SK-N-SH (cell line): Measurements from ENCODE around the gene TNRC6B. TPM values are rescaled to one million over a fixed set of nuclear protein-coding genes. Genes with fewer than 3 reads are reported as not detected.

Experiments
- CTCF ChIA-PET: fragments of 300-600, 350-600 bp; formaldehyde crosslinking; extraction: SDS; loops from one replicate; lab custom pipeline; 2021; lab: Yijun Ruan, JAX
- POLR2A ChIA-PET: fragments of 350-600 bp; sonication (Branson Sonifier 250); formaldehyde crosslinking; extraction: SDS; loops from one replicate; lab custom pipeline; 2020; ENCODE audit warnings: antibody characterized with exemption, inconsistent platforms; lab: Yijun Ruan, JAX
- DNase-seq: peaks from one replicate; pipeline ENCODE4 v3.0.0; 2012
- H2AFZ ChIP-seq: fragments of 200-600 bp; sonication (generic); 2 replicates; pipeline ENCODE4 v1.8.1; 2016; ENCODE audit warnings: antibody characterized with exemption, mild to moderate bottlenecking, low read depth
- H3F3A ChIP-seq: fragments of 200-600 bp; sonication (generic); replicated peaks from 2 replicates; pipeline ENCODE3; 2016; ENCODE audit warnings: antibody characterized with exemption, mild to moderate bottlenecking; ENCODE audit not compliant: insufficient read depth
- H3K27ac ChIP-seq, 2 experiments: fragments of 200-500 bp in 1 of 2; fragments of 200-600 bp in 1 of 2; sonication (Bioruptor generic) in 1 of 2; sonication (generic), shearing (Covaris generic) in 1 of 2; 2 replicates each; pipeline versions ENCODE4 v1.5.1 to v1.6.1; 2014 to 2016; ENCODE audit warnings: low read depth in 2 of 2, inconsistent platforms in 1 of 2, low read length in 1 of 2, mild to moderate bottlenecking in 1 of 2, mixed read lengths in 1 of 2
- H3K27me3 ChIP-seq: fragments of 200-600 bp; sonication (generic), shearing (Covaris generic); 2 replicates; pipeline ENCODE4 v1.6.1; 2016; ENCODE audit warnings: mixed run types; ENCODE audit not compliant: insufficient read depth
- H3K36me3 ChIP-seq, 2 experiments: fragments of 200-500 bp in 1 of 2; fragments of 200-600 bp in 1 of 2; sonication (Bioruptor generic) in 1 of 2; sonication (generic) in 1 of 2; replicated peaks in 1 of 2; 2 replicates each; pipeline versions ENCODE3 to v1.5.1; 2014 to 2016; ENCODE audit warnings: low read length in 1 of 2, mild to moderate bottlenecking in 1 of 2; ENCODE audit not compliant: insufficient read depth in 2 of 2, control insufficient read depth in 1 of 2
- H3K4me1 ChIP-seq, 2 experiments: fragments of 200-500 bp in 1 of 2; fragments of 200-600 bp in 1 of 2; sonication (Bioruptor generic) in 1 of 2; sonication (generic), shearing (Covaris generic) in 1 of 2; 2 replicates each; pipeline versions ENCODE4 v1.5.1 to v1.6.1; 2014 to 2016; ENCODE audit warnings: low read depth in 1 of 2, low read length in 1 of 2, mixed run types in 1 of 2; ENCODE audit not compliant: insufficient read depth in 2 of 2, control insufficient read depth in 1 of 2
- H3K4me2 ChIP-seq: fragments of 200-600 bp; sonication (generic), shearing (Covaris generic); 2 replicates; pipeline ENCODE4 v1.6.1; 2017; ENCODE audit warnings: mixed run types
- H3K4me3 ChIP-seq, 2 experiments: fragments of 200-500 bp in 1 of 2; fragments of 200-600 bp in 1 of 2; sonication (Bioruptor generic) in 1 of 2; sonication (generic), shearing (Covaris generic) in 1 of 2; 2 replicates each; pipeline versions ENCODE4 v1.5.1 to v1.8.1; 2014 to 2016; ENCODE audit warnings: low read depth in 2 of 2, inconsistent platforms in 1 of 2, low read length in 1 of 2, mild to moderate bottlenecking in 1 of 2, mixed read lengths in 1 of 2, moderate library complexity in 1 of 2
- H3K79me2 ChIP-seq: fragments of 200-600 bp; sonication (generic); 2 replicates; pipeline ENCODE4 v1.8.1; 2017; ENCODE audit warnings: mild to moderate bottlenecking; ENCODE audit not compliant: insufficient read depth
- H3K9ac ChIP-seq: fragments of 200-600 bp; sonication (generic); 2 replicates; pipeline ENCODE4 v1.6.1; 2017; ENCODE audit warnings: mixed run types
- H3K9me2 ChIP-seq: fragments of 200-600 bp; sonication (generic); 2 replicates; pipeline ENCODE4 v1.6.1; 2017; ENCODE audit warnings: mixed run types
- H3K9me3 ChIP-seq: fragments of 200-600 bp; sonication (generic); 2 replicates; pipeline ENCODE4 v1.6.1; 2017; ENCODE audit warnings: mixed run types, mild to moderate bottlenecking, moderate library complexity
- H4K20me1 ChIP-seq: fragments of 200-600 bp; sonication (generic); 2 replicates; pipeline ENCODE4 v1.6.1; 2017; ENCODE audit warnings: mild to moderate bottlenecking, mixed run types; ENCODE audit not compliant: insufficient read depth
- EP300 ChIP-seq, 2 experiments: IDR thresholded peaks; 2 replicates each; pipeline versions ENCODE4 v1.4.0 to v1.6.1; 2012; ENCODE audit warnings: borderline replicate concordance in 1 of 2, low read depth in 1 of 2, low read length in 1 of 2
- EZH2phosphoT487 ChIP-seq: fragments of 200-600 bp; sonication (generic); IDR thresholded peaks from 2 replicates; pipeline ENCODE4 v1.6.1; 2017; ENCODE audit warnings: low read depth, mixed run types, mild to moderate bottlenecking, antibody characterized with exemption, moderate library complexity, borderline replicate concordance
- FOXM1 ChIP-seq: IDR thresholded peaks from 2 replicates; pipeline ENCODE4 v1.4.0; 2012; ENCODE audit warnings: low read depth, mild to moderate bottlenecking
- GABPA ChIP-seq: IDR thresholded peaks from 2 replicates; pipeline ENCODE4 v1.4.0; 2012; ENCODE audit warnings: low read depth, mild to moderate bottlenecking
- JUND ChIP-seq: IDR thresholded peaks from 2 replicates; pipeline ENCODE4 v1.4.0; 2012
- MXI1 ChIP-seq: IDR thresholded peaks from 2 replicates; pipeline ENCODE4 v1.6.1; 2012; ENCODE audit warnings: mild to moderate bottlenecking, low read depth, low read length, improper control_type of control experiment
- NFIC ChIP-seq: IDR thresholded peaks from 2 replicates; pipeline ENCODE4 v1.4.0; 2012; ENCODE audit warnings: borderline replicate concordance
- NRF1 ChIP-seq: IDR thresholded peaks from 2 replicates; pipeline ENCODE4 v1.6.1; 2012; ENCODE audit warnings: low read depth, mild to moderate bottlenecking, low read length
- POLR2AphosphoS5 ChIP-seq: IDR thresholded peaks from 2 replicates; pipeline ENCODE4 v1.6.1; 2012; ENCODE audit warnings: low read depth, low read length
- RCOR1 ChIP-seq: fragments of 150-350 bp; IDR thresholded peaks from 2 replicates; pipeline ENCODE4 v1.6.1; 2017; ENCODE audit warnings: antibody characterized with exemption, low read length
- RXRA ChIP-seq: IDR thresholded peaks from 2 replicates; pipeline ENCODE4 v1.4.0; 2012; ENCODE audit warnings: low read depth, mild to moderate bottlenecking, borderline replicate concordance
- SMC3 ChIP-seq: IDR thresholded peaks from 2 replicates; pipeline ENCODE4 v1.6.1; 2012; ENCODE audit warnings: low read depth, low read length, improper control_type of control experiment
- TEAD4 ChIP-seq: IDR thresholded peaks from 2 replicates; pipeline ENCODE4 v1.4.0; 2012; ENCODE audit warnings: mild to moderate bottlenecking, borderline replicate concordance; ENCODE audit not compliant: insufficient read depth
- YY1 ChIP-seq: IDR thresholded peaks from 2 replicates; pipeline ENCODE4 v1.4.0; 2012; ENCODE audit warnings: low read depth, mild to moderate bottlenecking
- WGBS: methylation state at CpG from one replicate; pipeline ENCODE4 v1.1.6; 2017; ENCODE audit warnings: low lambda C conversion rate; 5-methylcytosine and 5-hydroxymethylcytosine counted together
- polyA plus RNA-seq, 3 experiments: library from polyadenylated mRNA; depleted of rRNA; stranded (reverse); fragments of >200 nt; gene quantifications; 2 replicates each; pipeline ENCODE4 v1.2.3, GENCODE V29; 2012
- TF ChIP-seq, protein P1 (sequence below): IDR thresholded peaks from 2 replicates; pipeline ENCODE4 v1.4.0; 2012; ENCODE audit warnings: low read depth, borderline replicate concordance
- TF ChIP-seq, protein P2 (sequence below): fragments of 150-350 bp; IDR thresholded peaks from 2 replicates; pipeline ENCODE4 v1.6.1; 2016; ENCODE audit warnings: mild to moderate bottlenecking, low read depth, low read length
- TF ChIP-seq, protein P3 (sequence below): fragments of 200-600 bp; sonication (generic); IDR thresholded peaks from 2 replicates; pipeline ENCODE4 v1.6.1; 2017; ENCODE audit warnings: antibody characterized with exemption, mild to moderate bottlenecking, moderate library complexity
- TF ChIP-seq, protein P4 (sequence below): IDR thresholded peaks from 2 replicates; pipeline ENCODE4 v1.4.0; 2012; ENCODE audit warnings: low read depth, borderline replicate concordance
- TF ChIP-seq, protein P5 (sequence below): fragments of 150-350 bp; IDR thresholded peaks from 2 replicates; pipeline ENCODE4 v1.6.1; 2017; ENCODE audit warnings: antibody characterized with exemption, low read length, low read depth, borderline replicate concordance
- TF ChIP-seq, protein P6 (sequence below): IDR thresholded peaks from 2 replicates; pipeline ENCODE4; 2012

Gene TNRC6B
- polyA plus RNA-seq, 1 of the 3 experiments (the other 2 are of a cell fraction), result 1.2 TPM

DNA sequence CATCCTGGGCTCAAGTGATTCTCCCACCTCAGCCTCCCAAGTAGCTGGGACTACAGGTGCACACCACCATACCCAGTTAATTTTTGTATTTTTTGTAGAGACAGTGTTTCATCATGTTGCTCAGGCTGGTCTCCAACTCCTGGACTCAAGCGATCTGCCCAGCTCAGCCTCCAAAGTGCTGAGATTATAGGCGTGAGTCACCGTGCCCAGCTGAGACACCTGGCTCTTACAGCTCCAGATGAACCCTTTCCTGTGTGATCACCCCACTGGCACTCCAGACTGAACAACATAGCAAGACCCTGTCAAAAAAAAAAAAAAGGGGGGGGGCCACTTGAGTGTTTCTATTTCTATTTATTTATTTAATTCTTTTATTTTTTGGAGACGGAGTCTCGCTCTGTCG, 167.5 kb downstream of the TNRC6B start:
- peak overlapping the region; percentile 67 to 71; a peak in 3 of 4 replicates for H3K4me3 ChIP-seq
- H3K9me3 ChIP-seq, result no peaks in the 10 kb centered on the region
- no peaks in the 10 kb centered on the region for H3K9me2 ChIP-seq
- CTCF ChIA-PET, result no interaction called here
- no peaks in the 10 kb centered on the region for H3F3A ChIP-seq
- TF ChIP-seq, protein P1, sequence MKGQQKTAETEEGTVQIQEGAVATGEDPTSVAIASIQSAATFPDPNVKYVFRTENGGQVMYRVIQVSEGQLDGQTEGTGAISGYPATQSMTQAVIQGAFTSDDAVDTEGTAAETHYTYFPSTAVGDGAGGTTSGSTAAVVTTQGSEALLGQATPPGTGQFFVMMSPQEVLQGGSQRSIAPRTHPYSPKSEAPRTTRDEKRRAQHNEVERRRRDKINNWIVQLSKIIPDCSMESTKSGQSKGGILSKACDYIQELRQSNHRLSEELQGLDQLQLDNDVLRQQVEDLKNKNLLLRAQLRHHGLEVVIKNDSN, result no peak
- TF ChIP-seq POLR2AphosphoS5, result no peak
- no peak for TF ChIP-seq EP300 (IDR thresholded peaks at IDR 0.05; ENCODE audit: borderline replicate concordance in 1 of 2, low read depth in 1 of 2, low read length in 1 of 2)
- no peak for TF ChIP-seq EZH2phosphoT487
- TF ChIP-seq, protein P2, sequence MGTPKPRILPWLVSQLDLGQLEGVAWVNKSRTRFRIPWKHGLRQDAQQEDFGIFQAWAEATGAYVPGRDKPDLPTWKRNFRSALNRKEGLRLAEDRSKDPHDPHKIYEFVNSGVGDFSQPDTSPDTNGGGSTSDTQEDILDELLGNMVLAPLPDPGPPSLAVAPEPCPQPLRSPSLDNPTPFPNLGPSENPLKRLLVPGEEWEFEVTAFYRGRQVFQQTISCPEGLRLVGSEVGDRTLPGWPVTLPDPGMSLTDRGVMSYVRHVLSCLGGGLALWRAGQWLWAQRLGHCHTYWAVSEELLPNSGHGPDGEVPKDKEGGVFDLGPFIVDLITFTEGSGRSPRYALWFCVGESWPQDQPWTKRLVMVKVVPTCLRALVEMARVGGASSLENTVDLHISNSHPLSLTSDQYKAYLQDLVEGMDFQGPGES, result no peak
- TF ChIP-seq, protein P3, sequence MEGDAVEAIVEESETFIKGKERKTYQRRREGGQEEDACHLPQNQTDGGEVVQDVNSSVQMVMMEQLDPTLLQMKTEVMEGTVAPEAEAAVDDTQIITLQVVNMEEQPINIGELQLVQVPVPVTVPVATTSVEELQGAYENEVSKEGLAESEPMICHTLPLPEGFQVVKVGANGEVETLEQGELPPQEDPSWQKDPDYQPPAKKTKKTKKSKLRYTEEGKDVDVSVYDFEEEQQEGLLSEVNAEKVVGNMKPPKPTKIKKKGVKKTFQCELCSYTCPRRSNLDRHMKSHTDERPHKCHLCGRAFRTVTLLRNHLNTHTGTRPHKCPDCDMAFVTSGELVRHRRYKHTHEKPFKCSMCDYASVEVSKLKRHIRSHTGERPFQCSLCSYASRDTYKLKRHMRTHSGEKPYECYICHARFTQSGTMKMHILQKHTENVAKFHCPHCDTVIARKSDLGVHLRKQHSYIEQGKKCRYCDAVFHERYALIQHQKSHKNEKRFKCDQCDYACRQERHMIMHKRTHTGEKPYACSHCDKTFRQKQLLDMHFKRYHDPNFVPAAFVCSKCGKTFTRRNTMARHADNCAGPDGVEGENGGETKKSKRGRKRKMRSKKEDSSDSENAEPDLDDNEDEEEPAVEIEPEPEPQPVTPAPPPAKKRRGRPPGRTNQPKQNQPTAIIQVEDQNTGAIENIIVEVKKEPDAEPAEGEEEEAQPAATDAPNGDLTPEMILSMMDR, result no peak
- TF ChIP-seq NFIC, result no peak
- TF ChIP-seq TEAD4, result no peak
- TF ChIP-seq, all 33 proteins: peak for 0
- no peak for DNase-seq
- H3K36me3 ChIP-seq, result peaks cover 3 to 8% of the 10 kb centered on the region in 2 experiments
- WGBS, result 95% methylated on average over 3 of the region's 6 CpGs
- H3K79me2 ChIP-seq, result peaks cover 38% of the 10 kb centered on the region
- H2AFZ ChIP-seq, result peak overlapping the region; percentile 78; the same call in 1 of the 2 replicates
- peak overlapping the region; percentile 81; the same call in 1 of the 2 replicates for H3K4me2 ChIP-seq
- H3K27me3 ChIP-seq, result no peaks in the 10 kb centered on the region
- H3K4me1 ChIP-seq, result peaks cover 0 to 5% of the 10 kb centered on the region in 2 experiments; a peak in 3 of 4 replicates
- H3K27ac ChIP-seq, result peak overlapping the region in 1 of 2 experiments; percentile 80; a peak in 1 of 4 replicates
- POLR2A ChIA-PET, result no interaction called here
- H3K9ac ChIP-seq, result peak overlapping the region; percentile 84; the same call in 1 of the 2 replicates
- no peaks in the 10 kb centered on the region; the same call in 1 of the 2 replicates for H4K20me1 ChIP-seq

DNA sequence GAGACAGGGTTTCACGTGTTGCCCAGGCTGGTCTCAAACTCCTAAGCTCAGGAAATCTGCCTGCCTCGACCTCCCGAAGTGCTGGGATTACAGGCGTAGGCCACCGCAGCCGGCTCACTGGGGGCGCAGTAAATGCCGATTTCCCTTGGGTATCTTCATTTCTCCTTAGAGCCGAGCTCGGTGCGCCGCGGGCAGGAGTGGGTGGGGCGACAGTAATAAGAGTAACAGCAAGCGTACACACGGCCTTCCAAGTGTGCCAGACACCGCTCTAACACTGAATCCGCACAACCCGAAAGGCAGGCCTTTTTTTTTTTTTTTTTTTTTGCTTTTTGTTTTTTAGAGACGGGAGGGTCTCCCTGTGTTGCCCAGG, 168.1 kb downstream of the TNRC6B start:
- H3K9me3 ChIP-seq, result no peaks in the 10 kb centered on the region
- WGBS, result 0% methylated on average over 14 of the region's 20 CpGs
- POLR2A ChIA-PET, result interaction anchor here (1.1 to 1.8 kb wide), 2 partner anchors 27 to 168 kb away, joined by 3 read pairs; partner anchors contain the start of gene TNRC6B
- TF ChIP-seq NFIC, result no peak
- TF ChIP-seq, protein P4, sequence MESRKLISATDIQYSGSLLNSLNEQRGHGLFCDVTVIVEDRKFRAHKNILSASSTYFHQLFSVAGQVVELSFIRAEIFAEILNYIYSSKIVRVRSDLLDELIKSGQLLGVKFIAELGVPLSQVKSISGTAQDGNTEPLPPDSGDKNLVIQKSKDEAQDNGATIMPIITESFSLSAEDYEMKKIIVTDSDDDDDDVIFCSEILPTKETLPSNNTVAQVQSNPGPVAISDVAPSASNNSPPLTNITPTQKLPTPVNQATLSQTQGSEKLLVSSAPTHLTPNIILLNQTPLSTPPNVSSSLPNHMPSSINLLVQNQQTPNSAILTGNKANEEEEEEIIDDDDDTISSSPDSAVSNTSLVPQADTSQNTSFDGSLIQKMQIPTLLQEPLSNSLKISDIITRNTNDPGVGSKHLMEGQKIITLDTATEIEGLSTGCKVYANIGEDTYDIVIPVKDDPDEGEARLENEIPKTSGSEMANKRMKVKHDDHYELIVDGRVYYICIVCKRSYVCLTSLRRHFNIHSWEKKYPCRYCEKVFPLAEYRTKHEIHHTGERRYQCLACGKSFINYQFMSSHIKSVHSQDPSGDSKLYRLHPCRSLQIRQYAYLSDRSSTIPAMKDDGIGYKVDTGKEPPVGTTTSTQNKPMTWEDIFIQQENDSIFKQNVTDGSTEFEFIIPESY, result no peak
- TF ChIP-seq, protein P5, sequence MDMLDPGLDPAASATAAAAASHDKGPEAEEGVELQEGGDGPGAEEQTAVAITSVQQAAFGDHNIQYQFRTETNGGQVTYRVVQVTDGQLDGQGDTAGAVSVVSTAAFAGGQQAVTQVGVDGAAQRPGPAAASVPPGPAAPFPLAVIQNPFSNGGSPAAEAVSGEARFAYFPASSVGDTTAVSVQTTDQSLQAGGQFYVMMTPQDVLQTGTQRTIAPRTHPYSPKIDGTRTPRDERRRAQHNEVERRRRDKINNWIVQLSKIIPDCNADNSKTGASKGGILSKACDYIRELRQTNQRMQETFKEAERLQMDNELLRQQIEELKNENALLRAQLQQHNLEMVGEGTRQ, result no peak
- TF ChIP-seq NRF1, result no peak
- TF ChIP-seq JUND, result no peak
- no peak for TF ChIP-seq SMC3
- no peak for TF ChIP-seq GABPA
- TF ChIP-seq, protein P6, sequence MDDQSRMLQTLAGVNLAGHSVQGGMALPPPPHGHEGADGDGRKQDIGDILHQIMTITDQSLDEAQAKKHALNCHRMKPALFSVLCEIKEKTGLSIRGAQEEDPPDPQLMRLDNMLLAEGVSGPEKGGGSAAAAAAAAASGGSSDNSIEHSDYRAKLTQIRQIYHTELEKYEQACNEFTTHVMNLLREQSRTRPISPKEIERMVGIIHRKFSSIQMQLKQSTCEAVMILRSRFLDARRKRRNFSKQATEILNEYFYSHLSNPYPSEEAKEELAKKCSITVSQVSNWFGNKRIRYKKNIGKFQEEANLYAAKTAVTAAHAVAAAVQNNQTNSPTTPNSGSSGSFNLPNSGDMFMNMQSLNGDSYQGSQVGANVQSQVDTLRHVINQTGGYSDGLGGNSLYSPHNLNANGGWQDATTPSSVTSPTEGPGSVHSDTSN, result no peak
- TF ChIP-seq YY1, result no peak
- TF ChIP-seq FOXM1, result no peak
- TF ChIP-seq RXRA, result no peak
- TF ChIP-seq RCOR1, result no peak
- TF ChIP-seq MXI1, result no peak

More for the DNA sequence above, 168.1 kb downstream of the TNRC6B start:
- CTCF ChIA-PET, result interaction anchor here (1.2 kb wide), 1 partner anchor 811 kb away, joined by 5 read pairs; no protein-coding TSS in a partner anchor
- Histone ChIP-seq H3F3A (no peaks in the 10 kb centered on the region), H3K4me3 (peak overlapping the region; percentile 67 to 71), H3K79me2 (peaks cover 43% of the 10 kb centered on the region), H3K9ac (peak overlapping the region; percentile 84), H3K36me3 (peaks cover 8 to 9% of the 10 kb centered on the region in 2 experiments), H3K27ac (peak overlapping the region; percentile 80 to 90), H2AFZ (peak overlapping the region; percentile 78), H4K20me1 (no peaks in the 10 kb centered on the region; the same call in 1 of the 2 replicates), H3K27me3 (no peaks in the 10 kb centered on the region), H3K4me1 (peaks cover 0 to 5% of the 10 kb centered on the region in 2 experiments; a peak in 3 of 4 replicates), H3K4me2 (peak overlapping the region; percentile 81), H3K9me2 (no peaks in the 10 kb centered on the region)
- DNase-seq, result peak; percentile 36
